ENCODE data around the gene KAZN. TPM values are rescaled to one million over a fixed set of nuclear protein-coding genes. Genes with fewer than 3 reads are reported as not detected.

The KAZN gene
- total and polyA plus RNA-seq, 4 donors: 7.6 to 18.8 (median 11.2) TPM

- H3K27ac ChIP-seq (ENCODE audit: low read depth in 1 of 2, low read length in 1 of 2): no peak overlapping the region
- 84 to 96% methylated on average over 8 of the region's 8 CpGs for WGBS, 2 donors
- no peaks in the 10 kb centered on the region for H3K9me3 ChIP-seq (ENCODE audit: control insufficient read depth in 4 of 4, insufficient read depth in 3 of 4, low read length in 3 of 4)
- TF ChIP-seq CTCF (IDR thresholded peaks at IDR 0.05; ENCODE audit: control extremely low read depth, extremely low read depth): no peak
- peaks cover 0 to 17% (median 0%) of the 10 kb centered on the region in 5 donors for H3K4me1 ChIP-seq (ENCODE audit: control insufficient read depth in 5 of 5, insufficient read depth in 5 of 5, low read length in 5 of 5)
- no peaks in the 10 kb centered on the region for H3K36me3 ChIP-seq (ENCODE audit: control insufficient read depth in 4 of 4, insufficient read depth in 4 of 4, low read length in 4 of 4)
- no peaks in the 10 kb centered on the region for H3K27me3 ChIP-seq (ENCODE audit: control insufficient read depth in 3 of 3, insufficient read depth in 3 of 3, low read length in 2 of 3)
- ATAC-seq (ENCODE audit: insufficient read depth, low FRiP score): no peak
- H3K4me3 ChIP-seq: no peak overlapping the region
- no peak overlapping the region for H3K9ac ChIP-seq (ENCODE audit: insufficient read depth in 1 of 2, low read length in 2 of 2)
- DNase-seq: no peak
Observed at GRCh38 chr1:15023976-15024375, 425.5 kb downstream of the KAZN start.

GRCh38 chr1:15026117-15026489 is 427.6 kb downstream of the KAZN start:
- ATAC-seq (ENCODE audit: insufficient read depth, low FRiP score): no peak
- Histone ChIP-seq H3K9ac (ENCODE audit: insufficient read depth in 1 of 2, low read length in 2 of 2) (no peak overlapping the region), H3K27me3 (ENCODE audit: control insufficient read depth in 3 of 3, insufficient read depth in 3 of 3, low read length in 2 of 3) (no peaks in the 10 kb centered on the region), H3K4me1 (ENCODE audit: control insufficient read depth in 5 of 5, insufficient read depth in 5 of 5, low read length in 5 of 5) (peaks cover 0 to 11% (median 0%) of the 10 kb centered on the region in 5 donors), H3K9me3 (ENCODE audit: control insufficient read depth in 4 of 4, insufficient read depth in 3 of 4, low read length in 3 of 4) (no peaks in the 10 kb centered on the region), H3K4me3 (no peak overlapping the region), H3K36me3 (ENCODE audit: control insufficient read depth in 4 of 4, insufficient read depth in 4 of 4, low read length in 4 of 4) (no peaks in the 10 kb centered on the region), H3K27ac (ENCODE audit: low read depth in 1 of 2, low read length in 1 of 2) (no peak overlapping the region)
- 72% methylated on average over 4 of the region's 4 CpGs for WGBS, 2 donors
- peak; percentile 48 to 62 (median 55) for DNase-seq
- no peak for TF ChIP-seq CTCF (IDR thresholded peaks at IDR 0.05; ENCODE audit: control extremely low read depth, extremely low read depth)

GRCh38 chr1:15027515-15027986 is 429.1 kb downstream of the KAZN start:
- peak; percentile 71 for ATAC-seq (ENCODE audit: insufficient read depth, low FRiP score)
- peaks cover 0 to 5% (median 0%) of the 10 kb centered on the region in 5 donors for H3K4me1 ChIP-seq (ENCODE audit: control insufficient read depth in 5 of 5, insufficient read depth in 5 of 5, low read length in 5 of 5)
- TF ChIP-seq CTCF (IDR thresholded peaks at IDR 0.05; ENCODE audit: control extremely low read depth, extremely low read depth): peak; percentile 52
- H3K36me3 ChIP-seq (ENCODE audit: control insufficient read depth in 4 of 4, insufficient read depth in 4 of 4, low read length in 4 of 4): no peaks in the 10 kb centered on the region
- no peak overlapping the region for H3K4me3 ChIP-seq
- no peaks in the 10 kb centered on the region for H3K27me3 ChIP-seq (ENCODE audit: control insufficient read depth in 3 of 3, insufficient read depth in 3 of 3, low read length in 2 of 3)
- peak; percentile 62 to 69 (median 62) for DNase-seq
- H3K9ac ChIP-seq (ENCODE audit: insufficient read depth in 1 of 2, low read length in 2 of 2): no peak overlapping the region
- no peaks in the 10 kb centered on the region for H3K9me3 ChIP-seq (ENCODE audit: control insufficient read depth in 4 of 4, insufficient read depth in 3 of 4, low read length in 3 of 4)
- WGBS, 2 donors: 36 to 44% methylated on average over 12 of the region's 12 CpGs
- no peak overlapping the region for H3K27ac ChIP-seq (ENCODE audit: low read depth in 1 of 2, low read length in 1 of 2)

- no peak for TF ChIP-seq CTCF (IDR thresholded peaks at IDR 0.05; ENCODE audit: control extremely low read depth, extremely low read depth)
- Histone ChIP-seq H3K9ac (ENCODE audit: insufficient read depth in 1 of 2, low read length in 2 of 2) (no peak overlapping the region), H3K4me3 (no peak overlapping the region), H3K27ac (ENCODE audit: low read depth in 1 of 2, low read length in 1 of 2) (no peak overlapping the region), H3K36me3 (ENCODE audit: control insufficient read depth in 4 of 4, insufficient read depth in 4 of 4, low read length in 4 of 4) (no peaks in the 10 kb centered on the region), H3K27me3 (ENCODE audit: control insufficient read depth in 3 of 3, insufficient read depth in 3 of 3, low read length in 2 of 3) (no peaks in the 10 kb centered on the region), H3K4me1 (ENCODE audit: control insufficient read depth in 5 of 5, insufficient read depth in 5 of 5, low read length in 5 of 5) (peaks cover 0 to 5% (median 0%) of the 10 kb centered on the region in 5 donors), H3K9me3 (ENCODE audit: control insufficient read depth in 4 of 4, insufficient read depth in 3 of 4, low read length in 3 of 4) (no peaks in the 10 kb centered on the region)
- WGBS, 2 donors: 57 to 71% methylated on average over 6 of the region's 6 CpGs
- DNase-seq: no peak
- ATAC-seq (ENCODE audit: insufficient read depth, low FRiP score): peak; percentile 68
Observed at GRCh38 chr1:15028102-15028501, 429.6 kb downstream of the KAZN start.

All from lung (tissue), 12 donors.